Progenitor cell of endocrine pancreas (in vitro differentiated cells): ENCODE measurements around the gene CKM. TPM values are rescaled to one million over a fixed set of nuclear protein-coding genes. Genes with fewer than 3 reads are reported as not detected.
A peak's percentile ranks its signal among the peaks of the same experiment; 100 is the strongest.

Experiments
- DNase-seq: peaks from one replicate; pipeline ENCODE4 v3.0.0; 2021; ENCODE audit warnings: low spot score; ENCODE audit not compliant: unreplicated experiment
- H3K27ac Mint-ChIP-seq: 2 replicates; pipeline ENCODE4 v1.8.0; 2021; ENCODE audit warnings: mild to moderate bottlenecking, moderate library complexity, mixed read lengths
- H3K27me3 Mint-ChIP-seq: 2 replicates; pipeline ENCODE4 v1.8.0; 2021; ENCODE audit warnings: mixed read lengths
- H3K36me3 Mint-ChIP-seq: 2 replicates; pipeline ENCODE4 v1.8.0; 2022; ENCODE audit warnings: mixed read lengths; ENCODE audit not compliant: insufficient read depth
- H3K4me1 Mint-ChIP-seq: 2 replicates; pipeline ENCODE4 v1.8.0; 2021; ENCODE audit warnings: low read depth, mixed read lengths
- H3K4me3 Mint-ChIP-seq: 2 replicates; pipeline ENCODE4 v1.8.0; 2021; ENCODE audit warnings: low read depth, mild to moderate bottlenecking, moderate library complexity, mixed read lengths
- H3K9me3 Mint-ChIP-seq: 2 replicates; pipeline ENCODE4 v1.8.0; 2021; ENCODE audit warnings: low read depth, mixed read lengths
- total RNA-seq: library from RNA; stranded (reverse); gene quantifications from 2 replicates; pipeline ENCODE4 v1.2.1, GENCODE V29; 2021
- TF ChIP-seq, protein P1 (sequence below): fragments of 200-600 bp; sonication (generic); IDR thresholded peaks from one replicate; pipeline ENCODE4 v1.5.0; 2021; ENCODE audit warnings: antibody characterized with exemption, mild to moderate bottlenecking; ENCODE audit not compliant: unreplicated experiment

CKM gene
- total RNA-seq, 1 donor from 2014 or later = not detected

DNA sequence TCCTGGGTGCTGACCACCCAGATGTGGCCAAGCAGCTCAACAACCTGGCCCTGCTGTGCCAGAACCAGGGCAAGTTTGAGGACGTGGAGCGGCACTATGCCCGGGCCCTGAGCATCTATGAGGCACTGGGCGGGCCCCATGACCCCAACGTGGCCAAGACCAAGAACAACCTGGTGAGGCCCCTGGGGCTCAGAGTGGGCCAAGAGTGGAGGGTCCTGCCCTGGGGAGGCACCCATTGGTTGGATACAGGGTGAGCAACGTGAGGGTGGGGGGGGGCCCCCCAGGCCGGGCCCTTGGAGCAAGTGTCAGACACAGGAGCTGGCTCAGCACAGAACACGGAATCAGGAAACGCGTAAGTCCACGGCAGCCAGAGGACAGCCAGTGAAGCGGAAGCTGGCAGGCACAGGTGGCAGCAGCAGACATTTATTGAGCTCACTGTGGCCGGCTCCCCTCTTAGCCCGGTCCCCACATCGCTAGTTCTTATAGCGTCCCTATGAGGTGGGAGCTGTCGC is 26.8 kb upstream of the CKM start:
- Mint-ChIP-seq H3K4me1 (peaks cover 2% of the 10 kb centered on the region), H3K4me3 (no peak overlapping the region), H3K9me3 (no peaks in the 10 kb centered on the region), H3K27ac (no peak overlapping the region), H3K36me3 (peaks cover 6% of the 10 kb centered on the region), H3K27me3 (peaks cover 14% of the 10 kb centered on the region)
- TF ChIP-seq, protein P1, sequence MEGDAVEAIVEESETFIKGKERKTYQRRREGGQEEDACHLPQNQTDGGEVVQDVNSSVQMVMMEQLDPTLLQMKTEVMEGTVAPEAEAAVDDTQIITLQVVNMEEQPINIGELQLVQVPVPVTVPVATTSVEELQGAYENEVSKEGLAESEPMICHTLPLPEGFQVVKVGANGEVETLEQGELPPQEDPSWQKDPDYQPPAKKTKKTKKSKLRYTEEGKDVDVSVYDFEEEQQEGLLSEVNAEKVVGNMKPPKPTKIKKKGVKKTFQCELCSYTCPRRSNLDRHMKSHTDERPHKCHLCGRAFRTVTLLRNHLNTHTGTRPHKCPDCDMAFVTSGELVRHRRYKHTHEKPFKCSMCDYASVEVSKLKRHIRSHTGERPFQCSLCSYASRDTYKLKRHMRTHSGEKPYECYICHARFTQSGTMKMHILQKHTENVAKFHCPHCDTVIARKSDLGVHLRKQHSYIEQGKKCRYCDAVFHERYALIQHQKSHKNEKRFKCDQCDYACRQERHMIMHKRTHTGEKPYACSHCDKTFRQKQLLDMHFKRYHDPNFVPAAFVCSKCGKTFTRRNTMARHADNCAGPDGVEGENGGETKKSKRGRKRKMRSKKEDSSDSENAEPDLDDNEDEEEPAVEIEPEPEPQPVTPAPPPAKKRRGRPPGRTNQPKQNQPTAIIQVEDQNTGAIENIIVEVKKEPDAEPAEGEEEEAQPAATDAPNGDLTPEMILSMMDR = no peak
- DNase-seq = no peak

DNA sequence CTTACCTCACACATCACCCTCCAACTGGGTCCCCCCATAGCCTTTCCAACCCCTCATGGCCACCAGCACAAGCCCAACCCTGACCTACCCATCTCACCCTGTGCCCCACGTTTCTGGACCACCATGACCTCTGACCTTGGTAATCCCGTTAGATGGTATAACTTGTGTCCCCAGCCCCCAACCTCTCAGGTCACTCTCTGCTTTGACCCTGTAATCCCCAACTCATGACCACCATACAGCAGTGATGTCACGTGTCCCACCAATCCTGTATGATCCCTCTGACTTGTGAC is 26.4 kb upstream of the CKM start:
- Mint-ChIP-seq H3K4me1 (peaks cover 2% of the 10 kb centered on the region), H3K9me3 (no peaks in the 10 kb centered on the region), H3K27ac (peak overlapping the region; percentile 83), H3K27me3 (peaks cover 17% of the 10 kb centered on the region), H3K36me3 (peaks cover 6% of the 10 kb centered on the region), H3K4me3 (no peak overlapping the region)
- TF ChIP-seq, protein P1 = no peak
- no peak for DNase-seq

DNA sequence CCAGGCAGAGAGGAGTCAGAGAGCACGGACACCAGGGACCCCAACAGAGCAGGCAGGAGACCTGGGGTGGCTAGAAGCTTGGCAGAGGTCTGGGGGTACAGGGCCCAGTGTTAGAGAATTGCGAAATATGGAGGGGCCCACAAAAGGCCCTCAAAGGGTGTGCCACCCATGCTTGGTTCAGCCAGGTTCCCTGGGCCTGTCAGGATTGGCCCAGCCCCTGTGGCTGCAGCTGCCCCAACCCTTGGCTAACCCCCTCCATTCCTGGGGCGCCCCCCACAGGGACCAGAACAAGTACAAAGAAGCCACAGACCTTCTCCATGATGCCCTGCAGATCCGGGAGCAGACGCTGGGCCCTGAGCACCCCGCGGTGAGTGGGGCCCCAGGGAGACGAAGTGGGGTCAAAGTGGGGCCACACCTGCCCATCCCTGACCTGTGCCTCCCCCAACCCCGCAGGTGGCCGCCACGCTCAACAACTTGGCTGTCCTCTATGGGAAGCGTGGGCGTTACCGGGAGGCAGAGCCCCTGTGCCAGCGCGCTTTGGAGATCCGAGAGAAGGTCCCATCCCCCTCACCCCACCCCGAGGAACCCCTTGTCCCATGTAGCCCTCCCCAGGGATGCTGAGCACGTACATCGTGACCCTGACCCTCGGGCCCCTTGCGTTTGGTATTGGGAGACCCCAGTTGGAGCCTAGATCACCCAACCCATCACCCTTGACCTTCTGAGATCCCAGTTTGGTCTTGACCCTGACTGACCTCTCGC is 25.9 kb upstream of the CKM start:
- H3K27me3 Mint-ChIP-seq = peaks cover 19% of the 10 kb centered on the region
- TF ChIP-seq, protein P1 = no peak
- peaks cover 5% of the 10 kb centered on the region for H3K36me3 Mint-ChIP-seq
- DNase-seq = no peak
- no peak overlapping the region for H3K27ac Mint-ChIP-seq
- peaks cover 2% of the 10 kb centered on the region for H3K4me1 Mint-ChIP-seq
- H3K9me3 Mint-ChIP-seq = no peaks in the 10 kb centered on the region
- H3K4me3 Mint-ChIP-seq = no peak overlapping the region

DNA sequence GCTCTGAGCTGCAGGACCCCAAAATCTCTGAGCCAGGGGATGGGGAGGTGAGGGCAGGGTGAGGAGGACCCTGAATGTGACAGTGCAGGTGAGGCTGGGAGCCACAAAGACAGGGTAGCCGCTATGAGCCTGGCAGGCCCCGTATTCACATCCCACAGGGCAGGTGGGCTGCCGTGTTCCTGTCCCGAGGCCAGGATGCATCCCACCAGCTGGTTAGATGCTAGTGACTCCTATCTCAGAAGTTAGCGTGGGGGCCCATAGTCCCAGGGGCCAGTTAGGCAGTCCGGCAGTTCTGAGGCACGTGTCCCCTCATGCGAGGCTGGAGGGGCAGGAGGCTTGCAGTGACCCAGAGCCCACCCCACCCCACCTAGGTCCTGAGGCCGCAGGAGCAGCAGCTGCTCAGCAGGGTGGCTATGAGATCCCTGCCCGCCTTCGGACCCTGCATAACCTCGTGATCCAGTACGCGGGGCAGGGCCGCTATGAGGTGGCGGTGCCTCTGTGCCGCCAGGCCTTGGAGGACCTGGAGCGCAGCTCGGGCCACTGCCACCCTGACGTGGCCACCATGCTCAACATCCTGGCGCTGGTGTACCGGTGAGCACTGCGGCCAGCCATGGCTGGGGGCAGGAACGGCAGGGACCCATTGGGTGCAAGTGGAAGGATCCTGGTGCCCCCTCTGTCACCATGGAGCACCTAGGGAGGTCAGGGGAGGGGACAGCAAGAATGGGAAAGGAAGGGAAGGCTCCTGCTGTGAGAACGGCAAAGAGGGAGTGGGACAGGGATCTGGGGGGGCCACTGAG is 25.1 kb upstream of the CKM start:
- TF ChIP-seq, protein P1 = no peak
- no peak overlapping the region for H3K27ac Mint-ChIP-seq
- no peak for DNase-seq
- peaks cover 1% of the 10 kb centered on the region for H3K36me3 Mint-ChIP-seq
- H3K4me1 Mint-ChIP-seq = peaks cover 2% of the 10 kb centered on the region
- H3K4me3 Mint-ChIP-seq = no peak overlapping the region
- peaks cover 21% of the 10 kb centered on the region for H3K27me3 Mint-ChIP-seq
- no peaks in the 10 kb centered on the region for H3K9me3 Mint-ChIP-seq

DNA sequence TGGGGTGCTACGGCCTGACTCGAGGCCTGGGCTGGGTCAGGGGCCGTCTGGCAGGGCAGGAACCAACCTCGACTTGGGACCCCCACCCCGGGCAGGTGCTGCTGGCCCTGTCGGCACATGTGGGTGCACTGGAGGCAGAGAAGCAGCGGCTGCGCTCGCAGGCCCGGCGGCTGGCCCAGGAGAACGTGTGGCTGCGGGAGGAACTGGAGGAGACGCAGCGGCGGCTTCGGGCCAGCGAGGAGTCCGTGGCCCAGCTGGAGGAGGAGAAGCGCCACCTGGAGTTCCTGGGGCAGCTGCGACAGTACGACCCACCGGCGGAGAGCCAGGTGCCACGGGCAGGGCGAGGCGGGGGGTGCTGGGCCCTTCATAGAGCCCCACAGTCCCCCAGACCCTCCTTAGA is 23.8 kb upstream of the CKM start:
- H3K4me3 Mint-ChIP-seq = no peak overlapping the region
- TF ChIP-seq, protein P1 = no peak
- H3K36me3 Mint-ChIP-seq = peaks cover 1% of the 10 kb centered on the region
- DNase-seq = no peak
- H3K27ac Mint-ChIP-seq = no peak overlapping the region
- H3K27me3 Mint-ChIP-seq = peaks cover 21% of the 10 kb centered on the region
- peaks cover 2% of the 10 kb centered on the region for H3K4me1 Mint-ChIP-seq
- H3K9me3 Mint-ChIP-seq = no peaks in the 10 kb centered on the region
